Thoracic aorta (tissue), 2 donors: ENCODE measurements around the gene KIDINS220. TPM values are rescaled to one million over a fixed set of nuclear protein-coding genes. Genes with fewer than 3 reads are reported as not detected.
"Not testable (repeated sequence)": the region's sequence is repeated elsewhere in the genome, so short reads cannot be mapped to it uniquely, and the experiment has no call there.

Experiments
- ATAC-seq: fragments of 150-250 bp; one replicate; pipeline ENCODE4 v1.8.0; 2017; ENCODE audit warnings: low read depth; ENCODE audit not compliant: insufficient number of reproducible peaks, low FRiP score
- DNase-seq: peaks from one replicate; pipeline ENCODE4 v3.0.0-alpha.2; 2020; ENCODE audit warnings: low spot score
- H3K27ac ChIP-seq, 2 donors: fragments of 200-600 bp; sonication (generic); 1 replicate in 1 of 2; 2 replicates in 1 of 2; pipeline ENCODE4 v1.5.1; 2016; ENCODE audit warnings: mild to moderate bottlenecking in 2 of 2, moderate library complexity in 2 of 2
- H3K27me3 ChIP-seq: fragments of 200-600 bp; sonication (generic); replicated peaks from 2 replicates; pipeline ENCODE4 v1.6.0; 2016; ENCODE audit warnings: mild to moderate bottlenecking; ENCODE audit not compliant: insufficient read depth
- H3K36me3 ChIP-seq: fragments of 200-600 bp; sonication (generic); one replicate; pipeline ENCODE4 v1.5.1; 2016
- H3K4me1 ChIP-seq, 2 donors: fragments of 200-600 bp; sonication (generic); 1 replicate in 1 of 2; 2 replicates in 1 of 2; pipeline versions ENCODE4 v1.5.1 to v1.6.0; 2016; ENCODE audit warnings: low read depth in 2 of 2, mild to moderate bottlenecking in 1 of 2; ENCODE audit not compliant: control insufficient read depth in 1 of 2
- H3K4me3 ChIP-seq: fragments of 200-600 bp; sonication (generic); 2 replicates; pipeline ENCODE4 v1.5.1; 2016; ENCODE audit warnings: mild to moderate bottlenecking
- H3K9me3 ChIP-seq: fragments of 200-600 bp; sonication (generic); 2 replicates; pipeline ENCODE4 v1.5.1; 2016
- CTCF ChIP-seq: fragments of 200-600 bp; sonication (generic); IDR thresholded peaks from one replicate; pipeline ENCODE4 v1.5.1; 2019; ENCODE audit warnings: antibody characterized with exemption
- total RNA-seq, 2 donors: library from RNA; depleted of rRNA; stranded (reverse); fragments of >200 nt; gene quantifications; one replicate each; pipeline versions ENCODE4 v1.1.0 to v1.2.3, GENCODE V29; 2016

The KIDINS220 gene
- total RNA-seq, 2 donors from 2014 or later: 107 to 113 TPM

DNA sequence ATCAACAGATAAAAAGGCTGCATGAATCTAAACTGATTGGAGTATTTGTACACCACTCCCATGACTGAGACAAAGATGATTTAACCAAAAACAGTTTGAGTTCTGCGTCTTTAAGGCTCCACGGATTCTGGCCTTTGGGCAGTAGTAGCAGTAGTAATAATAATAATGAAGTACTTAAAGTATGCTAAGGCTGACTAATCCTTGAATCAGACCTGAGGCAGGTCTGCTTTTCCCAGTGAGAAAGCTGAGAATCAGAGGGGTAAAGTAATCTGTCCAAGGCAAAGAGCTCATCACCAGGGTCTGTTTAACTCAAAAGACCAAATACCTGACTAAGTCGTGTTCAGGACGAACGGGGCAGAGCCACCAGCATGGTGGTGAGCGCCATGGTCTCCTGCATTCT is 94.2 kb downstream of the KIDINS220 start:
- Histone ChIP-seq H3K9me3 (no peaks in the 10 kb centered on the region), H3K36me3 (peaks cover 11% of the 10 kb centered on the region), H3K4me3 (no peak overlapping the region), H3K4me1 (no peaks in the 10 kb centered on the region), H3K27me3 (no peaks in the 10 kb centered on the region), H3K27ac (no peak overlapping the region)
- no peak for ATAC-seq
- DNase-seq: no peak
- no peak for TF ChIP-seq CTCF

DNA sequence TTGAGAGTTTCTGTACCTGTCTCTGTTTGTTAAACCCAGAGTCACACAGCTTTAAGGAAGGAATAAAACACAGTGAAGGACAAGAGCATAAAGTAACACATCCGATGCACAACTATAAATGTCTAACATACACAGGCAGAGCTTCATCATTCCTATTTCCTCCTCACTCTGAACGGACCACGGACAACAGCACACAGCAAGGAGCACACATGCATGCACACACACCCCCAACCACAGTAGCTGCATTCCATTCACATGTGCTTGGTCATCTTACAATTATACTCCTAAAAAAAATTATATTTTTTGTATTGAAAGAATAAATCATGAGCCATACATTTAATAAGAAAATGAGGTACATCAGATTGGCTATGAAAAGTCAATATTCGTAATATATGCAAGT is 97.3 kb downstream of the KIDINS220 start:
- Histone ChIP-seq H3K27me3 (no peaks in the 10 kb centered on the region), H3K4me1 (no peaks in the 10 kb centered on the region), H3K27ac (no peak overlapping the region), H3K36me3 (peaks cover 23% of the 10 kb centered on the region), H3K9me3 (no peaks in the 10 kb centered on the region), H3K4me3 (no peak overlapping the region)
- ATAC-seq (no peak), DNase-seq (no peak)
- no peak for TF ChIP-seq CTCF

DNA sequence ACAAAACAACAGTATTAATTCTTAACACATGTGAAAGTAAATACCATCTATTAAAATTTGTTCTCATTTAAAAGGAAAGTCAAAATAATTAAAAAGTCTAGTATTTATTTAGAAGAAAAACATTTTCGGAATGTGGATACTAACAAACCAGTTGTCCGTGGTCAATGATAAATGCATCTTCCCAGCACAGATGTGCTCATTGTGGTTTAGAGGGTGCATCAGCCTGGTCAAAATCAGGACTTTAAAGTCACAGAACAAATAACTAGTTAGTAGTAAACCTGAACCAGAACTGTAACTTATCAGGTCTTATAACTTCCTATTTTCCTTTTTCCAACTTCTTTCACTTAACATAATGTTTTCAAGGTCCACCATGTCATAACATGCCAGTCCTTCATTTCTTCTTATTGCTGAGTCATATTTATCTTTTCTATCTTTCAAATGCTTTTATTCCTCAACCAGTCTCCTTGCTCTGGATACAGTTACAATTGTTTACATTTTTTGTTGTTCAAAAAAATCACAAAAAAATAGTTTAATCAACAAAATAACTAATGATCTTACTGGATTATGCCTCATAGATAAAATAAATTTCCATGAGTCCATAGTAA is 99.7 kb downstream of the KIDINS220 start:
- H3K27ac ChIP-seq: no peak overlapping the region
- no peak overlapping the region for H3K4me3 ChIP-seq
- no peaks in the 10 kb centered on the region for H3K9me3 ChIP-seq
- H3K27me3 ChIP-seq: no peaks in the 10 kb centered on the region
- DNase-seq: no peak
- no peaks in the 10 kb centered on the region for H3K4me1 ChIP-seq
- no peak for ATAC-seq
- peaks cover 27% of the 10 kb centered on the region for H3K36me3 ChIP-seq
- no peak for TF ChIP-seq CTCF

GRCh38 chr2:8732601-8733000 is 104.8 kb downstream of the KIDINS220 start:
- no peak overlapping the region for H3K4me3 ChIP-seq
- TF ChIP-seq CTCF: no peak
- DNase-seq (no peak), ATAC-seq (no peak)
- no peaks in the 10 kb centered on the region for H3K27me3 ChIP-seq
- H3K4me1 ChIP-seq: peaks cover 0 to 3% of the 10 kb centered on the region in 2 donors
- H3K36me3 ChIP-seq: peaks cover 41% of the 10 kb centered on the region
- H3K27ac ChIP-seq: no peak overlapping the region
- H3K9me3 ChIP-seq: no peaks in the 10 kb centered on the region

DNA sequence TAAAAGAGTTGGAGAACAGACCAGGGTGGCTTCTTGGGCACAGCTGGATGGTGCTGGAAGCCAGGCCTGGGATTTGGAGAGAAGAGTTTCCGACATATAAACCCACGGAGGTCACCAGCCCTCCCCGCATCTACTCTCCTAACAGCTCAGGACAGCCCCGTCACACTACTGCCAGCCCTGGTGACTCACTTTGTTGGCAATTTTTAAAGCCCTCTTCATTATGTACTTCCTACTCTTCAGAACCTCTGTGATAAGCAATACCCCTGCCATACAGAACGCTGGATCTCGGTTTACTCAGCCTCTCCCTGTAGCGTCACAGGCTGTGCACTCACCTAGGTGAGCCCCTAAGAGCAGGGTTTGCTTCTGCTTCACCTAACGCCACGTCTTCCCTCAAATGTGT is 107.5 kb downstream of the KIDINS220 start:
- Histone ChIP-seq H3K27ac (no peak overlapping the region), H3K36me3 (peaks cover 35% of the 10 kb centered on the region), H3K9me3 (no peaks in the 10 kb centered on the region), H3K4me3 (no peak overlapping the region), H3K4me1 (peaks cover 0 to 3% of the 10 kb centered on the region in 2 donors), H3K27me3 (no peaks in the 10 kb centered on the region)
- TF ChIP-seq CTCF: no peak
- ATAC-seq (no peak), DNase-seq (no peak)

DNA sequence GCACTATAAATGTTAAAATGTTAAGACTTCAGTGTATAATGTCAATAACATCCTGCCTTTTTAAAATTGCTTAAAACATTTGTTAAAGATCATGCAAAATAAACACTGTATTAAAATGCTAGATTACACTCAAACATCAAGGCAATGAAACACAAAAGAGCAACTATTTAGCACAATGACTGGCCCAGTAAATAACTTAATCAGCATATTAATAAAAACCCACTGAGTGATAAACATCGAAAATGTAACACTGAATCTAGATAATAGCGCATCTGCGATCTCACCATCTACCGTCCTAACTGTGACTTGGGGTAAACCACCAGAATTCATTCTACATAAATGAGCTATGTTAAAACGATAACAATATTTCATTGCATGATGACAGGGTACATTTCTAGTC is 108.3 kb downstream of the KIDINS220 start:
- H3K27ac ChIP-seq, DNase-seq, H3K27me3 ChIP-seq, H3K4me3 ChIP-seq, ATAC-seq, H3K4me1 ChIP-seq, H3K9me3 ChIP-seq: not testable (repeated sequence)
- peaks cover 34% of the 10 kb centered on the region for H3K36me3 ChIP-seq
